Tibial nerve (tissue), 4 donors: ENCODE measurements around the gene WIZ.

Experiments
- CTCF ChIP-seq, 5 experiments: fragments of 200-600 bp in 3 of 5; fragments of 450-650 bp in 2 of 5; sonication (generic) in 3 of 5; IDR thresholded peaks; one replicate each; pipeline ENCODE4 v1.5.1; 2016 to 2019; ENCODE audit warnings: antibody characterized with exemption in 5 of 5, mild to moderate bottlenecking in 3 of 5, moderate library complexity in 2 of 5
- EP300 ChIP-seq, 2 donors: sonication (generic); formaldehyde crosslinking; IDR thresholded peaks; one replicate each; pipeline ENCODE4 v1.6.1; 2017; ENCODE audit warnings: antibody characterized with exemption in 2 of 2, mild to moderate bottlenecking in 1 of 2
- POLR2A ChIP-seq, 2 donors: fragments of 450-650 bp; IDR thresholded peaks; one replicate each; pipeline ENCODE4 v1.6.1; 2017; ENCODE audit warnings: antibody characterized with exemption in 2 of 2, mild to moderate bottlenecking in 2 of 2, moderate library complexity in 2 of 2

- TF ChIP-seq POLR2A (IDR thresholded peaks at IDR 0.05) (no peak), CTCF (IDR thresholded peaks at IDR 0.05) (no peak), EP300 (IDR thresholded peaks at IDR 0.05) (no peak)
Measured at GRCh38 chr19:15422296-15423075, 27.3 kb downstream of the WIZ start.
